Measurements from ENCODE around the gene ZNF532.
"Not testable (repeated sequence)": the region's sequence is repeated elsewhere in the genome, so short reads cannot be mapped to it uniquely, and the experiment has no call there.

ZNF532 gene

GRCh38 chr18:58827886-58828285 is 36.8 kb upstream of the ZNF532 start:
- no peak overlapping the region for H3K4me3 ChIP-seq (ENCODE audit: low read depth, low read length)
- no peak for TF ChIP-seq CTCF (IDR thresholded peaks at IDR 0.05; ENCODE audit: low read depth, low read length)

- no peak overlapping the region for H3K4me3 ChIP-seq (ENCODE audit: low read depth, low read length)
- TF ChIP-seq CTCF (IDR thresholded peaks at IDR 0.05; ENCODE audit: low read depth, low read length): no peak
Measured at GRCh38 chr18:58828399-58829121, 36.1 kb upstream of the ZNF532 start.

GRCh38 chr18:58829263-58829662 is 35.4 kb upstream of the ZNF532 start:
- no peak for TF ChIP-seq CTCF (IDR thresholded peaks at IDR 0.05; ENCODE audit: low read depth, low read length)

GRCh38 chr18:58829886-58830285 is 34.8 kb upstream of the ZNF532 start:
- not testable (repeated sequence) for H3K4me3 ChIP-seq (ENCODE audit: low read depth, low read length)

More at GRCh38 chr18:58829263-58829662, 35.4 kb upstream of the ZNF532 start:
- no peak overlapping the region for H3K4me3 ChIP-seq (ENCODE audit: low read depth, low read length)

- TF ChIP-seq CTCF (IDR thresholded peaks at IDR 0.05; ENCODE audit: low read depth, low read length): no peak
- H3K4me3 ChIP-seq (ENCODE audit: low read depth, low read length): no peak overlapping the region
Measured at GRCh38 chr18:58831606-58832005, 33.1 kb upstream of the ZNF532 start.

GRCh38 chr18:58838165-58838860 is 26.4 kb upstream of the ZNF532 start:
- H3K4me3 ChIP-seq (ENCODE audit: low read depth, low read length): no peak overlapping the region
- no peak for TF ChIP-seq CTCF (IDR thresholded peaks at IDR 0.05; ENCODE audit: low read depth, low read length)

- no peak overlapping the region for H3K4me3 ChIP-seq (ENCODE audit: low read depth, low read length)
- TF ChIP-seq CTCF (IDR thresholded peaks at IDR 0.05; ENCODE audit: low read depth, low read length): no peak
Measured at GRCh38 chr18:58838946-58839345, 25.7 kb upstream of the ZNF532 start.
